Measurements from ENCODE around the gene CEP83.
"Not testable (repeated sequence)": the region's sequence is repeated elsewhere in the genome, so short reads cannot be mapped to it uniquely, and the experiment has no call there.

Gene CEP83

GRCh38 chr12:94433744-94434143 is 25.9 kb downstream of the CEP83 start:
- no peak for DNase-seq

- DNase-seq = no peak
Observed at GRCh38 chr12:94430304-94430703, 29.4 kb downstream of the CEP83 start.

GRCh38 chr12:94429633-94430032 is 30.0 kb downstream of the CEP83 start:
- DNase-seq = no peak

- DNase-seq = no peak
Observed at GRCh38 chr12:94429191-94429590, 30.5 kb downstream of the CEP83 start.

- no peak for DNase-seq
Observed at GRCh38 chr12:94427501-94428381, 31.9 kb downstream of the CEP83 start.

GRCh38 chr12:94426049-94426448 is 33.6 kb downstream of the CEP83 start:
- no peak for DNase-seq

GRCh38 chr12:94424830-94425229 is 34.8 kb downstream of the CEP83 start:
- DNase-seq = not testable (repeated sequence)

- no peak for DNase-seq
Observed at GRCh38 chr12:94421868-94422740, 37.6 kb downstream of the CEP83 start.

- no peak for DNase-seq
Observed at GRCh38 chr12:94418517-94418916, 41.1 kb downstream of the CEP83 start.

GRCh38 chr12:94416613-94417012 is 43.1 kb downstream of the CEP83 start:
- DNase-seq = no peak

GRCh38 chr12:94415066-94415465 is 44.6 kb downstream of the CEP83 start:
- DNase-seq = no peak

- DNase-seq = no peak
Observed at GRCh38 chr12:94405413-94406116, 54.1 kb downstream of the CEP83 start.

- DNase-seq = no peak
Observed at GRCh38 chr12:94404854-94405253, 54.8 kb downstream of the CEP83 start.

GRCh38 chr12:94401326-94401725 is 58.3 kb downstream of the CEP83 start:
- no peak for DNase-seq

- not testable (repeated sequence) for DNase-seq
Observed at GRCh38 chr12:94398685-94399084, 61.0 kb downstream of the CEP83 start.

- DNase-seq = no peak
Observed at GRCh38 chr12:94397401-94397800, 62.3 kb downstream of the CEP83 start.

- DNase-seq = not testable (repeated sequence)
Observed at GRCh38 chr12:94396014-94396413, 63.7 kb downstream of the CEP83 start.

GRCh38 chr12:94390130-94390485 is 69.6 kb downstream of the CEP83 start:
- DNase-seq = no peak

GRCh38 chr12:94389482-94390129 is 70.1 kb downstream of the CEP83 start:
- not testable (repeated sequence) for DNase-seq

GRCh38 chr12:94386422-94386821 is 73.2 kb downstream of the CEP83 start:
- no peak for DNase-seq

GRCh38 chr12:94384030-94384429 is 75.6 kb downstream of the CEP83 start:
- DNase-seq = no peak

- no peak for DNase-seq
Observed at GRCh38 chr12:94380507-94380906, 79.2 kb downstream of the CEP83 start.

Data from activated gamma-delta T cell treated with Interleukin-2 at 50 U/mL for 16 hours (primary cell).